ENCODE measurements around the gene PTH2. TPM values are rescaled to one million over a fixed set of nuclear protein-coding genes. Genes with fewer than 3 reads are reported as not detected.

PTH2 gene
- total RNA-seq, 1 donor from 2014 or later: not detected

- H3K4me3 ChIP-seq: no peak overlapping the region
- no peak for TF ChIP-seq CTCF (IDR thresholded peaks at IDR 0.05)
- H3K4me1 ChIP-seq: peaks cover 0 to 5% of the 10 kb centered on the region in 2 donors
- no peak overlapping the region for H3K27ac ChIP-seq
- no peaks in the 10 kb centered on the region for H3K9me3 ChIP-seq
- DNase-seq (ENCODE audit: low spot score in 2 of 2): no peak
- intact Hi-C loops (cut with DNase I): no loop called here
- H3K27me3 ChIP-seq: peaks cover 32% of the 10 kb centered on the region
- H3K36me3 ChIP-seq: no peaks in the 10 kb centered on the region
These were observed 5.6 kb upstream of the PTH2 start for GRCh38 chr19:49428547-49429451.

- Histone ChIP-seq H3K4me1 (peaks cover under 1 to 9% of the 10 kb centered on the region in 2 donors), H3K36me3 (no peaks in the 10 kb centered on the region), H3K27ac (no peak overlapping the region), H3K9me3 (no peaks in the 10 kb centered on the region), H3K27me3 (peaks cover 29% of the 10 kb centered on the region), H3K4me3 (no peak overlapping the region)
- DNase-seq (ENCODE audit: low spot score in 2 of 2): no peak
- intact Hi-C loops (cut with DNase I): no loop called here
- no peak for TF ChIP-seq CTCF (IDR thresholded peaks at IDR 0.05)
These were observed 4.8 kb upstream of the PTH2 start for GRCh38 chr19:49427855-49428546.

- Histone ChIP-seq H3K9me3 (no peaks in the 10 kb centered on the region), H3K4me3 (no peak overlapping the region), H3K36me3 (no peaks in the 10 kb centered on the region), H3K27ac (no peak overlapping the region), H3K27me3 (peaks cover 31% of the 10 kb centered on the region), H3K4me1 (peaks cover 3 to 16% of the 10 kb centered on the region in 2 donors)
- no peak for TF ChIP-seq CTCF (IDR thresholded peaks at IDR 0.05)
- intact Hi-C loops (cut with DNase I): no loop called here
- no peak for DNase-seq (ENCODE audit: low spot score in 2 of 2)
These were observed 4.1 kb upstream of the PTH2 start for GRCh38 chr19:49427339-49427738.

GRCh38 chr19:49425922-49426592 lies 2.8 kb upstream of the PTH2 start:
- no peak for DNase-seq (ENCODE audit: low spot score in 2 of 2)
- Histone ChIP-seq H3K36me3 (no peaks in the 10 kb centered on the region), H3K27ac (no peak overlapping the region), H3K4me1 (peaks cover 4 to 20% of the 10 kb centered on the region in 2 donors), H3K9me3 (no peaks in the 10 kb centered on the region), H3K27me3 (peaks cover 28% of the 10 kb centered on the region), H3K4me3 (no peak overlapping the region)
- TF ChIP-seq CTCF (IDR thresholded peaks at IDR 0.05): no peak
- intact Hi-C loops (cut with DNase I): no loop called here

- Histone ChIP-seq H3K27me3 (peaks cover 28% of the 10 kb centered on the region), H3K9me3 (no peaks in the 10 kb centered on the region), H3K4me1 (peaks cover 6 to 22% of the 10 kb centered on the region in 2 donors), H3K4me3 (no peak within 1 kb of the TSS), H3K36me3 (no peaks in the 10 kb centered on the region), H3K27ac (no peak within 1 kb of the TSS)
- no peak for TF ChIP-seq CTCF (IDR thresholded peaks at IDR 0.05)
- DNase-seq (ENCODE audit: low spot score in 2 of 2): no peak
- intact Hi-C loops (cut with DNase I): no loop called here
These were observed 1.9 kb upstream of the PTH2 start, which contains the start of gene GFY for GRCh38 chr19:49425178-49425577. TSS of gene GFY (plus strand) at chr19:49425388. CDS start at chr19:49426431, 1,043 bp downstream.
